OCI-LY7 (cell line): Measurements from ENCODE around the gene DNAJC27.

Experiments used
- CTCF ChIP-seq: fragments of 200-600 bp; sonication (generic); conservative IDR thresholded peaks from 2 replicates; pipeline ENCODE4 v1.5.1; 2014; ENCODE audit warnings: mild to moderate bottlenecking, antibody characterized with exemption, low read length, moderate library complexity, mixed read lengths
- EZH2phosphoT487 ChIP-seq: fragments of 200-600 bp; sonication (generic); IDR thresholded peaks from 2 replicates; pipeline ENCODE4 v1.6.1; 2018; ENCODE audit warnings: low read depth, borderline replicate concordance, mild to moderate bottlenecking, mixed run types, antibody characterized with exemption, low read length, moderate library complexity, mixed read lengths

- TF ChIP-seq CTCF (no peak), EZH2phosphoT487 (no peak)
Observed at GRCh38 chr2:25002066-25002465, 30.3 kb upstream of the DNAJC27 start.
